ENCODE data around the gene PHLDA2.
"Not testable (repeated sequence)": the region's sequence is repeated elsewhere in the genome, so short reads cannot be mapped to it uniquely, and the experiment has no call there.

The PHLDA2 gene

DNA sequence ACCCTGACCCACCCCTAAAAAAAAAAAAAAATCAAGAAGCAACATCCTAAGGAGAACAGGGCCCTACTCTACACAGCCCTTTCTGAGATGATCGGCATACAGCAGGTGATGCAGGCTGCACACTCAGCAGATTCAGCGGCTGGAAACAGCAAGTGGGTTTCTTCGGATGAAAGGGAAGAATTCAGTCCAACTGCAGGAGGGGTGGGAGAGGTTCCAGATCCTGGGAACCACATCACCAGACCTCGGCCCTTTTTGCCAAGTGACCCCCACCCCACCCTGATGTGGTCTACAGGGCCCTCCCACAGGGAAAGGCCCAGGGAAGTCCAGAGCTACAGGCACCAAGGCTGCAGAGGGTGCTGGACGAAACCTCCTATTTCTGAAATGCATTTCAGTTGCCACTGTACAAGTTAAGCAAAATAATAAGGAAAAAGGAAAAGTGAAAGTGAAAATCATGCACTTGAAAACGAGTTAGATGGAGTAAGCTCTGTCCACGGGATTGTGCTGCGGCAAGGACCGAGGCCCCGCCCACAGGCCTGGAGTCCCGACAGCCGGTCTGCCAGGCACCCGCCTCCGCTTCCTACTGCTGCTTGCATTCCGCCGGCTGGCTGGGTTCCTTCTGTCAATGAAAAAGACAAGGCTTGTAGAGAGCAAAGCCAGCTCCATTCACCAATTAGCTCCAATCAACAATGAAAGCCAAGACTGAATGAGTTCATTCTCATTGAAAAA, 16.0 kb upstream of the PHLDA2 start:
- DNase-seq (ENCODE audit: low read depth) = peak; percentile 87

- DNase-seq (ENCODE audit: low read depth) = no peak
Observed at GRCh38 chr11:2944530-2944929, 15.3 kb upstream of the PHLDA2 start.

DNA sequence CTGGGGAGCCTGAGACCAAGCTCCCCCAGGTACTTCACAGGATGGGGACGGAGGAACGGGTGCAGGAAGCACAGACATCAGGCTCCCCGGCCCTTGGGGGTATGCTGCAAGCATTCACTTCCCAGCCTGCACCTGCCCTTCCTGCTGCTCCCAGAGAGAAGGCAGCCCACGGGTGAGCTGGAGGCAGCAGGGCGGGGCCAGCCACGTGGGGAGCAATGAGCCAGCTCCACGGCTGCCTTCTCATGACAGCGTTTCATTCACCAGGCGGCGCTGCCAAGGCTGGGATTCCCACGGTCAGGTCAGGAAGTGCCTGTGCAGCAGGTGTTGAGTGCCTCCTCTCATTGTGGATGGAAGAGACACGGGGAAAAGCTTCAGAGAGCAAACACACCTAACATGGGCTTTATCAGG, 14.5 kb upstream of the PHLDA2 start:
- DNase-seq (ENCODE audit: low read depth) = no peak

DNA sequence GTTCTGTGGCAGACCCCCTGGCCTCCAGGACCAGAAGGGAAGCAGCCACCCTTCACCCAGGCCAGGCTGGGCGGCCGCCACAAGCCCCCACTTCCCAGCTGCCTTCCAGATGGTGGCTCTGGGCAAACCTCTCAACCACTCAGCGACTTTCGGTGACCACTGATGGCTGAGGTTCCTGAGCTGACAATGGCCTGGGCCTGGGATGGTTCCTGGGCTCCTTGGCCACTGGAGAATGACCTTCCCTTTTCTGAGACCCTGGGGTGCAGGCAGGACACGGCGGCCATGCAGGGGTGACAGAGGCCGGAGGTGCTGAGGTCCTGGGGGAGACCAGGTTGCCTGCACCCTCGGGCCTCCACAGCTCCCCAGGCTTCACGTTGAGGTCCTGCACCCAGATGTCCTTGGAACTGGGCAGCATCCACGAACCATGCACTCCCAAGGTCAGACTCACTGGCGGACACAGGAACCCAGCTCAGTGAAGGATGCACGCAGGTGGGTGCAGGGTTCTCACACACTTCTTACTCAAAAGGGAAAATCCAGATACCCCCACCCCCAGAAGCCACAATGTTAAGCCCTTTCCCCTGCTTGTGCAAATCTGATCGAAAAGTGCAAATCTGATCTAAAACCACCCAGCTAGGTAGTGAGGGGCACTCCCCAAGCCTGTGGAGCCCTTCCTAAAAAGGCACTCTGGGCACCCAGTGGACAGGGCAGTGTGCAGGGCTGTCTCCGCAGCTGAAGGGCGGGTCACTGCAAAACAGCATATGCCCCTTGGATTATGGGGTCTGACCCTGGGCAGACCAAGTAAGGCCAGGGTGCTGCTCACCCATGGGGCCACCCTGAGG, 13.9 kb upstream of the PHLDA2 start:
- no peak for DNase-seq (ENCODE audit: low read depth)

DNA sequence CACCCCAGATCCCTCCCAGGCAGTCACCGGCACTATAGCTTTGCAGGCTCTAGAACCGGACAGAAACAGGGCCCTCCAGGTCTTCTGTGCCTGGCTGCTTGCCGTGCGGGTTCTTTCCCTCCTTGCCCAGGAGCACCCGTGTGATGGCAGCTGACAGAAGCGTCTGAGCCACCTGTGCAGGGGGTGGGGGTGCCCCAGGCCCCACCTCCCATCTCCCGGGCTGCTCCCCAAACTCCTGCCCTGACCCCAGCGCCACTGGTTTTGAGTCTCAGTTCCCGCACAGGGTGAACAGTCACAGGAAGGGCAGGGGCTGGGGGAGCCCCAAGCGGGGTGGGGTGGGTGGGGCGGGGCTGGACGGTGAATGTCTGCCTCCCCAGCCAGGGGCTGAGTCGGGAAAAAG, 13.2 kb upstream of the PHLDA2 start:
- no peak for DNase-seq (ENCODE audit: low read depth)

DNA sequence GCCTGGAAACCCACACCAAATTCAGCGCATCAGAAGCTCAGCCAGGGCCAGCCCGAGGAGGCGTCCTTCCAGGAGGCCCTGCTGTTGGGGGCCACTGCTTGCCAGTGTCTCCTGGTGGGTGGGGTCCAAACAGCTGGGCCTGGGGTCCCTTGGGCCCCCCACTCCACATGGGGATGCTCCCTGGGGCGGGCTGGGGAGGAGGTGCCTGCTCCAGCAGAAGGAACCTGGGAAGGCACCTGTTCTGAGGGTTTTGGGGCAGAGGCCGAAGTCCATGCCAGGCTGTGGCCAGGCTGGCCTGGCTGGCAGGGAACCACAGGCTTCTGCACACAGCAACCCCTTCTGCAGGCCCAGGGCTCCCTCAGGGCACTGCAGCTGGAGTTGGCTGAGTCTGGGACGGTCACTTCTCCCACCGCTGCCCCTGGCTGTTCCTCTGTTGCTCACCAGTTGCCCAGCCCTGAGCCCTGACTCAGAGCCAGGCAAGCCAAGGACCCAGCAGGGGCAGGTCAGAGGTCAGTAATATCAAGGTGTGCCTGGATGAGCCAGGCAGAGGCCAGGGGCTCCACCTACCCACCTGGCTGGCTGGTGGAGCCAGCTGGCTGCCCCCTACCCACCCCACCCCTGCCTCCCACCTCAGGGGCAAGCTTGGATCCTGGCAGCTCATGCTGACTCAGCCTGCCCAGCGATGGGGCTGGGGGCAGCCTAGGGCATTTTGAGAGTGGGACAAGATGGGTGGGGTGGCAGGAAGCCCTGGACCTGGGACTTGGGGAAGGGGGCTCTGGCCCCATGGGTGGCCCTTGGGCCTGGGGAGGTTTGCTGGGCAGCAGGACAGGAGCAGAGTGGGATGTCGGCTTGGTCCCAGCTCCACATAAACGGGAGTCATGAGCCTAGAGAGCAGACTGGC, 12.0 kb upstream of the PHLDA2 start:
- no peak for DNase-seq (ENCODE audit: low read depth)

DNA sequence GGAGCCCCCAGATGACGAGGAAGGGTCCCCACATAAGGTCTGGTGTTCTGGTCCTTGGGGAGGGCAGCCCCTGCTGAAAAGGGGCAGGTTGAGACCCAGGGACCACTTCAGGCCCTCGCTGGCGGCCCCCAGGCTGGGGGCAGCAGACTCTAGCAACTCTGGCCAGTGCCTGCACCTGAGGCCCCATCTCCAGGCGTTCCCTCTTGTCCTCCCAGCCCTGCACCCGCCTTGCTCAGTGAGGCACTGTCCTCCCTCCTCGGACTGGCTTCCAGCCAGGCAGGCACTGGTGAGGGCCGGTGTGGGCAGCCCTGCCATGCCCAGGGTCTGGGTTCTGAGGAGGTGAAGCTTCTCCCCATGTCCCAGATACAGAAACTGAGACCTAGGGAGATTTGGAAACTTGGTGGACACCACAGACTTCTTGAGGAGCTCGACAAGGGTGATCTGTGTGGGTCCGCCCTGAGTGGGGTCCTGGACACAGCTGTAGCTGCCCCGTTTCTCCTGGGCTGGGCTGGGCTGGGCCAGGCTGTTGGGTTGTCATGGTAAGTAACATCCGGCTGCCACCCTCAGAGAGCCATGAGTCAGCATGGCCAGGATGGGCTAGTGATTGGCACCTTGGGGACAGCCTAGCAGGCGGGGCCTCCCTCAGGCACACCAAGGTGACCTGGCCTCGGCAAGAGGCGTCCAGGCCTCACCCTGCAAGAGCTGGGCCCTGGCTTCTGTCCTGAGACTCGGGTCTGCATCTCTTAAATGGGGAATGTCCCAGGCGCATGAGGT, 11.1 kb upstream of the PHLDA2 start:
- no peak for DNase-seq (ENCODE audit: low read depth)

- DNase-seq (ENCODE audit: low read depth) = not testable (repeated sequence)
Observed at GRCh38 chr11:2938458-2939418, 9.5 kb upstream of the PHLDA2 start.

DNA sequence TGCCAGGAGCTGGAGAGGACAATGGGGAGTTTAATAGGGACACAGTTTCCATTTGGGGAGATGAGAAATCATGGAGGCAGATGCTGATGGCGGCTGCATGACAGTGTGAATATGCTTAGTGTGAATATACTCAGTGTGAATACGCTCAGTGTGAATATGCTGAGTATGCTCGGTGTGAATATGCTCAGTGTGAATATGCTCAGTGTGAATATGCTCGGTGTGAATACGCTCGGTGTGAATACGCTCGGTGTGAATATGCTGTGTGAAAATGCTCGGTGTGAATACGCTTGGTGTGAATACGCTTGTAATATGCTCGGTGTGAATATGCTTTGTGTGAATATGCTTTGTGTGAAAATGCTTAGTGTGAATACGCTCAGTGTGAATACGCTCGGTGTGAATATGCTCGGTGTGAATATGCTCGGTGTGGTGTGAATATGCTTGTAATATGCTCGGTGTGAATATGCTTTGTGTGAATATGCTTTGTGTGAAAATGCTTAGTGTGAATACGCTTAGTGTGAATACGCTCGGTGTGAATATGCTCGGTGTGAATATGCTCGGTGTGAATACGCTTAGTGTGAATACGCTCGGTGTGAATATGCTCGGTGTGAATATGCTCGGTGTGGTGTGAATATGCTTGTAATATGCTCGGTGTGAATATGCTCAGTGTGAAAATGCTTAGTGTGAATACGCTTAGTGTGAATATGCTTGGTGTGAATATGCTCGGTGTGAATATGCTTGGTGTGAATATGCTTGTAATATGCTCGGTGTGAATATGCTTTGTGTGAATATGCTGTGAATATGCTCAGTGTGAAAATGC, 8.6 kb upstream of the PHLDA2 start:
- DNase-seq (ENCODE audit: low read depth) = not testable (repeated sequence)

GRCh38 chr11:2934611-2935239, 5.5 kb upstream of the PHLDA2 start:
- DNase-seq (ENCODE audit: low read depth) = no peak

DNA sequence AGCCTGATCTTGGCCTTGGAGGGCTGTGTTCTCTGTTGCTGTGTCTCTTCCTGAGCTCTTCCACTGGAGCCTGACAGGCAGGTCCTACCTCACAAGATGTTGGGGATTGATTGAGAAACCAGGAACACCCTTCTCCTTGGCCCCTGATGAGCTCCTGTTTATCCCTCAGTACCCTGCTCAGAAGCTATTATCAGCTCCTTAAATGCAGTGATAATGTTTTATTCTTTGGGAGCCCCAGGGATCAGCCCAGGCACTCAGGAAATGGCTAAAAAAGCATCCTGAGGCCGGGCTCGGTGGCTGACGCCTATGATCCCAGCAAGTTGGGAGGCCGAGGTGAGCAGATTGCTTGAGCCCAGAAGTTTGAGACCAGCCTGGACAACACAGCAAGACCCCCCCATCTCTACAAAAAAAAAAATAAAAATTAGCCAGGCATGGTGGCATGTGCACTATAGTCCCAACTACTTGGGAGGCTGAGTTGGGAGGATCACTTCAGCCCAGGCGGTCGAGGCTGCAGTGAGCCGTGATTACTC, 4.9 kb upstream of the PHLDA2 start:
- no peak for DNase-seq (ENCODE audit: low read depth)

DNA sequence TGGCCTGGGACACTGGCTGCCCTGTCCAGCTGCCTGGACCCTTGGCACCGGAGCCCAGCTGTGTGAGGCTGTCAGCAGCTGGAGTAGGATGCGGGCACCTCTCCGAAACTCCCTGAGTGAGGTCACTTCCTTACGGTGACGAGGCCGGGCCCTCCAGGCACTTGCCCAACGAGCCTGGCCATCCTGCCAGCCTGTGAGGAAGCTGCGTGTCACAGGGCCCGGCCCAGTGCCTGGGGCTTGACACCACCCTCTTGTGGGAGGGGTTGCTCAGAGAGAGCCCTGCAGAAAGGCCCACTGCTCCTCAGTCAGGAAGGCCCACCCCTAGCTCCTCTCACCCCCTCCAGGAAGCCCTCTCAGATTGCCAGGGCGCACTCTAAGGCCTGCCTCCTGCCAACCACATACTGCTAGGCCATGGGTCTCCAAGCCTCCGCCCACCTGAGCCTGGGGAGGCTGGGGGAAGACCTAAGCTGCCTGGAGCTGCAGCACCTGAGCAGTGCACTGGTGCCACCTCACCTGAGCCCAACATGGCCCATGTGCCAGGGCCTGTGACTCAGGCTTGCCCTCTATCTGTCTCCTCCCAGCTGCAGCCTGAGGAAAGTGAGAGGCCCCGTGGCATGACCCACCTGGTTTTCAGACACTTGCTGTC, 4.3 kb upstream of the PHLDA2 start:
- peak; percentile 78 for DNase-seq (ENCODE audit: low read depth)

- DNase-seq (ENCODE audit: low read depth) = no peak
Observed at GRCh38 chr11:2932850-2933251, 3.6 kb upstream of the PHLDA2 start.

DNA sequence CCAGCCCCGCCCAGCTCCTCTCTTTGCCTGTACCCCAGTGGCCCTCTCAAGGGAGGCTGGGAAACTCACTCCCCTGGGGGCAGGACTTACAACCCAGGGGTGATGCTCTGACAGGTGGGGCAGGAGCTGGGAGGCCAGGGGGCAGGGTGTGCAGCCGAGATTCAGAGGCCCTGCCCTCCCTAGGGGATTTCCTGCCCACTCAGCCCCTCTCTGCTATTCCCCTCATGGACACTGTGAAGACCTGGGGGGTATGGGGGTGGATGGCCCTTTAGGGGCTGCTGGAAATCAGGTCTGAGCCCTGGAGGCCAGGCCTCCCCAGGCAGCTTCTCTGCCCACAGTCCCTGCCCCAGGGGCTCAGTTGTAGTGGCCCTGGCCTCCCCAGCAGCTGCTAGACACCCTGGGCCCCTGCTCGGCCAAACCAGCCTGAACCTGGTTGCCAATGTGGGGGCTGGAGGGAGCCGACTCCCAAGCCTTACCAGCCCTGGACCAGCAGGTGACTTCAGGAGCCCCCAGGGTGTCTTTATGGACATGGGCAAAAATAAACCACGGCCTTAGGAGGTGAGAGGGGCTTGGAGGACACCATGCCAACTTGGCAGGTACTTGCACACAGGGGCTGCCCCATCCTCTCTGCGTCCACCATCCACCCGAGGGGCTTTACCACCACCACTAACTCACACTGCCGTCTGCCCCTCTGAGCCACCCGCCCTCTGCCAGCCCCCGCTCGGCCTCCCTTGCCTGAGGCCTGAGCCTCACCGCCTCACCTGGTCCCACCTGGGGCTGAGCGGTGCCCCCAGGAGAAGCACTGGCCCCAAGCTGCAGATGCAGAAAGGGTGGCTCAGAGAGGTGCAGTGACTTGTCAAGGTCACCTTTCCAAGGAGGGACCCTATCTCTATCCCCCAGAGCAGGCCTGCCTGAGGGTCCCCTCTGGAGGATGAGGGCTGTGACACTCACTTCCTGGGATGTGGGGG, 2.8 kb upstream of the PHLDA2 start:
- no peak for DNase-seq (ENCODE audit: low read depth)

- DNase-seq (ENCODE audit: low read depth) = no peak
Observed at GRCh38 chr11:2931420-2931746, 2.2 kb upstream of the PHLDA2 start.

GRCh38 chr11:2930704-2931419, 1.6 kb upstream of the PHLDA2 start:
- no peak for DNase-seq (ENCODE audit: low read depth)
